Measurements from ENCODE around the gene CERS3. TPM values are rescaled to one million over a fixed set of nuclear protein-coding genes. Genes with fewer than 3 reads are reported as not detected.

Gene CERS3
- polyA plus RNA-seq, 3 donors = 0.04 TPM; not detected in 2

GRCh38 chr15:100529556-100529955 is 806 bp upstream of the CERS3 start:
- Histone ChIP-seq H3K27me3 (ENCODE audit: control insufficient read depth in 2 of 2, insufficient read depth in 2 of 2, low read length in 2 of 2) (peaks cover 2 to 3% of the 10 kb centered on the region in 2 donors), H3K79me2 (ENCODE audit: insufficient read depth, low read length) (no peaks in the 10 kb centered on the region), H3K9me3 (replicated peaks in 1 of 2; ENCODE audit: control insufficient read depth in 1 of 2, insufficient read depth in 1 of 2, low read length in 2 of 2) (no peaks in the 10 kb centered on the region), H2AFZ (ENCODE audit: insufficient read depth, low read depth, low read length, poor library complexity, severe bottlenecking) (no peak overlapping the region), H3K4me3 (replicated peaks in 1 of 3; ENCODE audit: low read depth in 2 of 3, low read length in 3 of 3) (no peak overlapping the region), H3K9ac (ENCODE audit: insufficient read depth, low read length, poor library complexity, severe bottlenecking) (no peak overlapping the region), H3K36me3 (replicated peaks in 1 of 2; ENCODE audit: control insufficient read depth in 1 of 2, insufficient read depth in 2 of 2, low read length in 2 of 2) (no peaks in the 10 kb centered on the region), H3K27ac (ENCODE audit: low read depth in 1 of 2, low read length in 2 of 2) (no peak overlapping the region), H3K4me2 (replicated peaks; ENCODE audit: extremely low read depth, low read length, poor library complexity, severe bottlenecking) (no peak overlapping the region), H4K20me1 (ENCODE audit: insufficient read depth, low read length) (no peaks in the 10 kb centered on the region), H3K4me1 (ENCODE audit: control insufficient read depth in 1 of 2, insufficient read depth in 2 of 2, low read length in 2 of 2) (peaks cover 18 to 19% of the 10 kb centered on the region in 2 donors)
- H3K36me3 Mint-ChIP-seq = peaks cover 0 to 2% of the 10 kb centered on the region in 2 donors
- no peak overlapping the region for H3K4me3 Mint-ChIP-seq
- H3K9me3 Mint-ChIP-seq = peaks cover 0 to 10% (median 0%) of the 10 kb centered on the region in 7 donors
- H3K4me1 Mint-ChIP-seq = peaks cover 11% of the 10 kb centered on the region
- intact Hi-C loops (cut with micrococcal nuclease) = no loop called here
- H3K27me3 Mint-ChIP-seq (ENCODE audit: low read depth in 3 of 3) = peaks cover 20 to 26% (median 24%) of the 10 kb centered on the region in 3 donors
- no CpG with 5 or more reads among the region's 2 CpGs for WGBS (ENCODE audit: insufficient coverage)
- no peak overlapping the region for H3K27ac Mint-ChIP-seq
- no peak for TF ChIP-seq CTCF (IDR thresholded peaks at IDR 0.05)
- DNase-seq = no peak

GRCh38 chr15:100526027-100526481 is 2.7 kb downstream of the CERS3 start:
- H3K27me3 ChIP-seq (ENCODE audit: control insufficient read depth in 2 of 2, insufficient read depth in 2 of 2, low read length in 2 of 2) = peaks cover 0 to 3% of the 10 kb centered on the region in 2 donors
- Mint-ChIP-seq H3K36me3 (peaks cover 2 to 8% of the 10 kb centered on the region in 2 donors), H3K4me3 (no peak overlapping the region), H3K9me3 (peaks cover 0 to 7% (median 5%) of the 10 kb centered on the region in 7 donors), H3K27ac (no peak overlapping the region), H3K4me1 (peaks cover 15% of the 10 kb centered on the region), H3K27me3 (ENCODE audit: low read depth in 3 of 3) (peaks cover 3 to 8% (median 6%) of the 10 kb centered on the region in 3 donors)
- H3K9me3 ChIP-seq (replicated peaks in 1 of 2; ENCODE audit: control insufficient read depth in 1 of 2, insufficient read depth in 1 of 2, low read length in 2 of 2) = no peaks in the 10 kb centered on the region
- H3K36me3 ChIP-seq (replicated peaks in 1 of 2; ENCODE audit: control insufficient read depth in 1 of 2, insufficient read depth in 2 of 2, low read length in 2 of 2) = no peaks in the 10 kb centered on the region
- WGBS (ENCODE audit: insufficient coverage) = 61% methylated on average over 3 of the region's 6 CpGs
- H4K20me1 ChIP-seq (ENCODE audit: insufficient read depth, low read length) = no peaks in the 10 kb centered on the region
- TF ChIP-seq CTCF (IDR thresholded peaks at IDR 0.05) = no peak
- intact Hi-C loops (cut with micrococcal nuclease) = no loop called here
- no peak overlapping the region for H3K9ac ChIP-seq (ENCODE audit: insufficient read depth, low read length, poor library complexity, severe bottlenecking)
- H3K4me1 ChIP-seq (ENCODE audit: control insufficient read depth in 1 of 2, insufficient read depth in 2 of 2, low read length in 2 of 2) = peaks cover 17 to 23% of the 10 kb centered on the region in 2 donors
- H2AFZ ChIP-seq (ENCODE audit: insufficient read depth, low read depth, low read length, poor library complexity, severe bottlenecking) = no peak overlapping the region
- H3K4me2 ChIP-seq (replicated peaks; ENCODE audit: extremely low read depth, low read length, poor library complexity, severe bottlenecking) = no peak overlapping the region
- H3K27ac ChIP-seq (ENCODE audit: low read depth in 1 of 2, low read length in 2 of 2) = no peak overlapping the region
- DNase-seq = no peak
- no peaks in the 10 kb centered on the region for H3K79me2 ChIP-seq (ENCODE audit: insufficient read depth, low read length)
- no peak overlapping the region for H3K4me3 ChIP-seq (replicated peaks in 1 of 3; ENCODE audit: low read depth in 2 of 3, low read length in 3 of 3)
